GM18873 (cell line): Measurements from ENCODE around the gene CHSY1.

Source experiments
- ATAC-seq: cut with Tn5 transposase; IDR thresholded peaks from one replicate; pipeline ENCODE4 v1.9.1; 2021; ENCODE audit warnings: mild to moderate bottlenecking, moderate library complexity, moderate number of reproducible peaks; ENCODE audit not compliant: unreplicated experiment, low FRiP score

The CHSY1 gene

GRCh38 chr15:101191242-101191641, 60.6 kb downstream of the CHSY1 start:
- ATAC-seq: no peak

GRCh38 chr15:101190092-101190595, 61.7 kb downstream of the CHSY1 start:
- ATAC-seq: no peak

- no peak for ATAC-seq
Observed at GRCh38 chr15:101189409-101190091, 62.3 kb downstream of the CHSY1 start.

- no peak for ATAC-seq
Observed at GRCh38 chr15:101188637-101189408, 63.0 kb downstream of the CHSY1 start.

GRCh38 chr15:101187820-101188636, 63.8 kb downstream of the CHSY1 start:
- ATAC-seq: no peak

GRCh38 chr15:101185770-101186169, 66.1 kb downstream of the CHSY1 start:
- ATAC-seq: no peak

- no peak for ATAC-seq
Observed at GRCh38 chr15:101185336-101185735, 66.5 kb downstream of the CHSY1 start.

GRCh38 chr15:101184830-101185229, 67.0 kb downstream of the CHSY1 start:
- no peak for ATAC-seq

GRCh38 chr15:101183931-101184305, 67.9 kb downstream of the CHSY1 start:
- ATAC-seq: no peak

- no peak for ATAC-seq
Observed at GRCh38 chr15:101183226-101183930, 68.5 kb downstream of the CHSY1 start.

GRCh38 chr15:101182215-101182614, 69.6 kb downstream of the CHSY1 start:
- ATAC-seq: no peak

GRCh38 chr15:101181349-101181748, 70.5 kb downstream of the CHSY1 start:
- no peak for ATAC-seq

GRCh38 chr15:101180620-101181307, 71.1 kb downstream of the CHSY1 start:
- no peak for ATAC-seq

- ATAC-seq: no peak
Observed at GRCh38 chr15:101179341-101180153, 72.3 kb downstream of the CHSY1 start.

GRCh38 chr15:101178931-101179330, 72.9 kb downstream of the CHSY1 start:
- no peak for ATAC-seq

GRCh38 chr15:101178479-101178878, 73.4 kb downstream of the CHSY1 start:
- no peak for ATAC-seq

- no peak for ATAC-seq
Observed at GRCh38 chr15:101177866-101178265, 74.0 kb downstream of the CHSY1 start.

GRCh38 chr15:101176625-101177024, 75.2 kb downstream of the CHSY1 start:
- ATAC-seq: no peak

- ATAC-seq: no peak
Observed at GRCh38 chr15:101175401-101175800, 76.4 kb downstream of the CHSY1 start.
